Dermis blood vessel endothelial cell (primary cell): Measurements from ENCODE around the gene CEL. TPM values are rescaled to one million over a fixed set of nuclear protein-coding genes. Genes with fewer than 3 reads are reported as not detected.
"Not testable (repeated sequence)": the region's sequence is repeated elsewhere in the genome, so short reads cannot be mapped to it uniquely, and the experiment has no call there.

ENCODE experiments used
- DNase-seq: peaks from one replicate; pipeline ENCODE4 v3.0.0; 2010
- total RNA-seq: library from RNA; depleted of rRNA; stranded (reverse); fragments of >200 nt; gene quantifications from 2 replicates; pipeline ENCODE4 v1.2.3, GENCODE V29; 2014

Gene CEL
- total RNA-seq, 1 donor from 2014 or later = 0.17 TPM

DNA sequence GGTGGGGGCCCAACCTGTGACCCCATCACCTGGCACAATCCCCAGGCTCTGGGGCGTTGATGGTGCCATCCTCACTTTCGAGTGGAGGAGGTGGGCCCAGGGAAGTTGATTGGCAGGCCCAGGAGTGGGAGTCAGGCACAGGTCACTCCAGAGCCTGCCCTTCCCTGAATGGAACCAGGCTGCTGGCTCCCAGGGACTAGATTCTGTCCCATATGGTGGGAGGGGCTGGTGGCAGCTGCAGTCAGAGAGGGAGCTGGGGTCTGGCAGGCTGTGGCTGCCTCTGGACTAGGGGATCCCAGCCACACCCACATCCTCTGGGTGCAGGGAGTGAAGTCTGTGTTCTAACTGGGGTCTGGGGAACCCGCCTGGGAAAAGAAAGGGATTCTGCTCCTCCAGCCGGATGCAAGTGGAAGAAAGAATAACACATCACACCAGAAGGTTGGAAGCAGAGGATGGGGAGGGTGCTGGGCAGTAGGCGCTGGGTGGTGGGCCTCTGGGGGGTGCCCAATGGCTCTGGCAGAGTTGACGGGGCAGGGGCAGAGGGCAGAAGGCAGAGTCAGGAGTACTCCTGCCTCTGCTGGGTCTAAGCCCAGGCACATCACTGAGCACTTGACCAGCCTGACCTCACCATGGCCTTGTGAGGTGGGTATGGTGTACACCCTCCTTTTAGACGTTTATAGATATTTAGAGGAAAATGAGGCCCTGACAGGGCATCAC is 25.8 kb downstream of the CEL start:
- no peak for DNase-seq

DNA sequence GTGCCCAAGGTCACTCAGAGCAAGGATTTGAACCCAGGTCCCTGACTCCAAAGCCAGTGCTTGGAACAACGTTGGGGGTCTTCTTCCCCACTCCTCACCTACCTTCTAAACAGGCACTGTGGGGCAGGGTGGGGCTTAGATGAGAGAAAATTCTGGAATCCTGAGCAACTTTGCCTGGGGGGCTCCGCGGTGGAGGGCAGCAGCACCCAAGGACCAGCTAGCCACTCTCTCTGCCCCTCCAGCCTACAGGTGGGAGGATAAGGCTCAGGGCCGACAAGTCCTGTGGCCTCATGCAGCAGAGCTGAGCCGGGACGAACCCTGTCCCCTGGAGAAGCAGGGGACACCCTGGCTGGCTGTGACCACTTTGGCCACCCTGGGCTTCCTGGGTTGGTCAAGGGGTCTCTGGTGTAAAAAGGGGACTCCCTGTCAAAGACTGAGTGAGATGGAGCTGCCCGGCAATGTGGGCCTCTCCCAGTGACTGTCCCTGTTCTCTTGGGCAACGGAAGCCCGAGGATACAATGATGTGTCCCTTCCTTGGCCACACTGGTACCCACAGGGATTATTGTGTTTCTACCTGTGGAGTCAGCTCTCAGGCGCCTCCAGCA is 26.5 kb downstream of the CEL start:
- no peak for DNase-seq

DNA sequence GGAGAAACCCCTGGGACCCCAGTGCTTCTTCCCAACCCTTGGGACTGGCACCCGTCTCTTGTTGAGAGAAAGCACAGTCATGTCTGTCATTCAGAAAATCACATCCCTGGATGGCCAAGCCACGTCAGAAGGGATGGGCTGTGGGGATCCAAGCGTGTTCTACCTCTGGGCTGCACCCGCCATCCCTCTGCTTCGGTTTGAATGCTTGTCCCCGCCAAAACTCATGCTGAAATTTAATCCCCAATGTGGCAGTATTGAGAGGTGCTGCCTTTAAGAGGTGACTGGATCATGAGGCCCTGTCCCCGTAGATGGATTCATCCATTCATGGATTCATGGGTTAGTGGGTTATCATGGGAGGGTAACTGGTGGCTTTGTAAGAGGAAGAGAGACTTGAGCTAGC is 27.0 kb downstream of the CEL start:
- no peak for DNase-seq

DNA sequence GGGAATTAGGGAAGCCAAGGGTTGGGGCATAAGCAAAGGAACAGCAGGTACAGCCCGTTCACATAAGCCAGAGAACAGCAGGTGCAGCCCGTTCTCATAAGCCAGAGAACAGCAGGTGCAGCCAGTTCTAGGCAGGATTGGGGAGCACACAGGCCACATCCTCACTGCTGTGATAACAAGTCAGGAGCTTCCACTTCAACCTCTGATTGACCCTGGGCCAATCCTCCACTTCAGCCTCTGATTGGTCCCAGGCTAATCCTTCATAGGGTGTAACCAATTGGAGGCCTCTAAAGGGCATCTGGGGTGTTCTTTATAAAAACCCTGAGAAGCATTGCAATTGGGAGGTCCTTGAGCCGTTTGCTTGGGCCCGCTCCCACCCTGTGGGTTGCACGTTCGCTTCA is 27.5 kb downstream of the CEL start:
- DNase-seq = no peak

DNA sequence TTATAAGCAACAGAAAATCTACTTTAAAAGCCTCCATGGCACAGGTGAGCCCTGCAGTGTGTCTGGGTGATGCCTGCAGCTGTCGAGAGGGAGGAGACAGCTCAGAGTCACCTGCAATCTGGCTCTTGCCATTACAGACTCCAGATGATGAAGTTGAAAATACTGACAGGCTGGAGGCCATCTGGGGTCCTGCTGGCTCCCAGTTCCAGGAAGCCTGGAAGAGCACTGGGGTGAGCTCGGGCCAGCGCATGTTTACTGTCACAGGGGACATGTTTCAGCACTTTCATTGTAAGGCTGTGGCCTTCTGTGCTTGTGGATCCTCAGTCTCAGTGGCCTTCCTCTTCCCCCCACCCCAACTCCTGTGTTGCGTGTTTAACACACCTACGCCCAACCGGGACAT is 28.4 kb downstream of the CEL start:
- no peak for DNase-seq

DNA sequence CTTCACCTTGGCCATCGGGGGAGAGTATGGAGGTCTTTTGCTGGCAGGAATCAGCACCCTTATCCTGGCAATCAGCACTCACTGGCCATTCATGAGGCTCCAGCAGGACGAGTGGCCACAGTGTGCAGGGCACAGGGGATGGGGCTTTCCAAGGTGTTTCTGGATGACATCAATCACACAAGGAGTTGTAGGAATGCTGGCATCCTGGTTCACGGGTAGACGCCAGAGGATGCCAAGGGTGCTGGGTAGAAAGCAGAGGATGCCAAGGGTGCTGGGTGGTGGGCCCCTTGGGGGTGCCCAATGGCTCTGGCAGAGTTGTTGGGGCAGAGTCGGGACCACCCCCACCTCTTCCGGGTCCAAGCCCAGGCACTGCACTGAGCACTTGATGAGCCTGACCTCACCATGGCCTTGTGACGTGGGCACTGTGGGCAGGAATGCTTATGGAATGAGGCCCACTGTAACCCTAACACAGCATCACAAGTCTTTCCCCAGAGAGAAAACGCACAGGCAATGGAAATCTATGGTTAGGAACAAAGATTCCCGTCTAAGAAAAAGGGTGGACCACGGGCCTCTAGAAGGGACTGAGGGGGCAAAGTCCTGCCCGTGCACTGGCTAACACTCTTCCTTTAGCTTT is 29.1 kb downstream of the CEL start:
- no peak for DNase-seq

DNA sequence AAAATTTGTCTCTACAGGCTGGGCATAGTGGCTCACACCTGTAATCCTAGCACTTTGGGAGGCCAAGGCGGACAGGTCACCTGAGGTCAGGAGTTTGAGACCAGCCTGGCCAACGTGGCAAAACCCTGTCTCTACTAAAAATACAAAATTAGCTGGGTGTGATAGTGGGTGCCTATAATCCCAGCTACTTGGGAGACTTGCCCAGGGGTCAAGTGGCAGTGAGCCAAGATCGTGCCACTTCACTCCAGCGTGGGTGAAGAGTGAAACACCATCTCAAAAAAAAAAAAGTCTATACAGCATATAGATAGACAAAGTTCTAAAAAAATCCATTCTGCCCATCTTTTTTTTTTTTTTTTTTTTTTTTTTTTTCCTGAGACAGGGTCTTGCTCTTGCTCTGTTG is 32.6 kb downstream of the CEL start:
- DNase-seq = not testable (repeated sequence)

DNA sequence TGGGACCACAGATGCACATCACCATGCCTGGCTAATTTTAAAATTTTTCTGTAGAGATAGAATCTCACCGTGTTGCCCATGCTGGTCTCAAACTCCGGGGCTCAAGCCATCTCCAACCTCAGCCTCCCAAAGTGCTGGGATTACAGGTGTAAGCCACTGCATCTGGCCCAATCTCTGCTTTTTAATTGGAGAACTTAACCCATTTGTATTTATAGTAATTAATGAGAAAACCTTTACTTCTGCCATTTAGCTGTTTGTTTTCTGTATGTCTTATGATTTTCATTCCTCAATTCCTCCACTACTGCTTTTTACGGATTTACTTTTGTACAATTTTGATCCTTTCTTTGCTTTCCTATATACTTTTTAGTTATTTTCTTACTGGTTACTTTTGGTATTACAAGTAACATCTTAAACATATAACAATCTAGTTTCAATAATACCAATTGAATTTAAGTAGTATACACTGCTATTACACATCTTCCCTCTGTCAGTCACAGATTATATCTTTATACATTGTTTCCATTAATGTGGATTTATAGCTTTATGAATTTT is 33.1 kb downstream of the CEL start:
- DNase-seq = no peak

DNA sequence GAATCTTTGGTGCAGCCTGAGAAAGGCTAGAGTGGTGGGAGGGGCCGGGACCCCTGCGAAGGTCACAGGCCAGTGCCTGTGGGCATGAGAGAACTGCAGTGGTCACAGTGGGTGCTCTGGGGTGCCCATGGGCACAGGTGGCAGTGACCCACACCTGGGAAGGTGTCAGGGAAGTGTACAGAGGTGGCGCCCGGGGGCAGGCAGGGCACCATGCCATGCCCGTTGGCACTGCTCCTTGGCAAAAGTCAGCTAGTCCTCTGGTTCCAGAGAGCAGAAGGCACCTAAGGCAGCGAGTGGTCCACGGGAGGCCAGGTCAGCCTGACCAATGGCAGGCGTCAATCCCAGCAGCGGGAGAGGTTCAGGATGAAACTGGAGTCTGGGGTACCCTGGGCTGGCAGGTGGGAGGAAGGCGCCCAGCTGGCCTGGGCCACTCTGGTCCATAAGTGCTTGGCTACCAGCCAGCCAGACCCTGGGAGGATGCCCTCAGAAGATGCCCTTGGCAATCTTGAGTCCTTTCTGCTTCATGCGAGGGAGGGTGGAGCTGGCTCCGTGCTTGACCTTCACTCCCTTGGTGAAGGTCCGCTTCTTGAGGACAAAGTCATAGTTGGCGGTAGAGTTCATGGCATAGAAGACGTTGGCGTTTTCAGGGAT is 36.4 kb downstream of the CEL start:
- DNase-seq = no peak

DNA sequence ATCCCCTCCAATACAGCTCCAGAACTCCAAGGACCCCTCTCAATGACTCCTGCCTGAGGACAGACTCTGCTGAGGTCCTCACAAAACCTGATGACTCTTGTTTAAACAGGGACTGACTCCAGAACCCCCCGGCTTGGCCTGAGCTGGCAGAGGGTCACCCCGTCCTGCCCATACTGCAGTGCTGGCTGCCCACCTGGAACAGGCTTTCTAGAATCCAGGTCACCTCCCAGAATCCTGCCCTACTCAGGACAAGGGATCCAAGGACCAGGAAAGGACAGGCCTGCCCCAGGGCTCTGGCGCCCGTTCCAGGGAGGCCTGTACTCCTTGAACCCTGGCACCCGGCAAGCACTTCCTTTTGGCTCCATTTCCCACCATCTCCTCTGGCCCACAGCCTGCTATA is 37.1 kb downstream of the CEL start:
- DNase-seq = no peak

DNA sequence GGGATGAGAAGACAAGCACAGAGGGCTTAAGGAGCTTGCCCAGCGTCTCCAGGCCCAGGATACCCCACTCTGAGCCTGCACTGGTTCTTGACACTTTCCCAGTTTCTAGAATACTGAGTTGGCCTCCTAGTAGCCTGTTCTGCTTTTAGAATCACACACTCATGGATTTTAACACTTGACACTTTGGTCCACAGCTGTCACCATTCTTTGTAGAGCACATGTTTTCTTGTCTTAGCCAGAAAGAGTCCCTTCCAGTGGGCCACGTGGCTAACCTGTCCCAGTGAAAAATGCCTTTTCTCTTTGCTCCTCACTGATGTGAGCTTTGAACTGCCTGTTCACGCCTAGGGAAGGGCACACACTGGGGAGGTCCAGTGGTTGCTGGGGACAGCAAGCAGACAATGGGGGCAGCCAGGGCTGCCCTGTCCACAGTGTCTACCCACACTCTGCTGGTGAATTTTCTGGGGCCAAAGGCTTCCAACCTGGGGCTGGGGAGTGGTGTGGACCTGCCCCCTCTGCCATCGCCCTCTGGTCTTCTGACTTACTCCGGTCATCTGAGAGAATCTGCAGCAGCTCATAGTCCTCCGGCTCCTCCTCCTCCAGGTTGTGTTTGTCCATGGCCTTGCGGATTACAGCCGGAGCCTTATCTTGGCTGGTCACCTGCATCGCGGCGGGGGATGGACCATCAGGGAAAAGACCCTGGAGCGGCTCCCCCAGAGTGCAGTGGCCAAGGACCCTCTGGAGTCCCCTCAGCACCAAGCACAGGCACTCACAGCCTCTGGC is 38.1 kb downstream of the CEL start:
- DNase-seq = no peak

DNA sequence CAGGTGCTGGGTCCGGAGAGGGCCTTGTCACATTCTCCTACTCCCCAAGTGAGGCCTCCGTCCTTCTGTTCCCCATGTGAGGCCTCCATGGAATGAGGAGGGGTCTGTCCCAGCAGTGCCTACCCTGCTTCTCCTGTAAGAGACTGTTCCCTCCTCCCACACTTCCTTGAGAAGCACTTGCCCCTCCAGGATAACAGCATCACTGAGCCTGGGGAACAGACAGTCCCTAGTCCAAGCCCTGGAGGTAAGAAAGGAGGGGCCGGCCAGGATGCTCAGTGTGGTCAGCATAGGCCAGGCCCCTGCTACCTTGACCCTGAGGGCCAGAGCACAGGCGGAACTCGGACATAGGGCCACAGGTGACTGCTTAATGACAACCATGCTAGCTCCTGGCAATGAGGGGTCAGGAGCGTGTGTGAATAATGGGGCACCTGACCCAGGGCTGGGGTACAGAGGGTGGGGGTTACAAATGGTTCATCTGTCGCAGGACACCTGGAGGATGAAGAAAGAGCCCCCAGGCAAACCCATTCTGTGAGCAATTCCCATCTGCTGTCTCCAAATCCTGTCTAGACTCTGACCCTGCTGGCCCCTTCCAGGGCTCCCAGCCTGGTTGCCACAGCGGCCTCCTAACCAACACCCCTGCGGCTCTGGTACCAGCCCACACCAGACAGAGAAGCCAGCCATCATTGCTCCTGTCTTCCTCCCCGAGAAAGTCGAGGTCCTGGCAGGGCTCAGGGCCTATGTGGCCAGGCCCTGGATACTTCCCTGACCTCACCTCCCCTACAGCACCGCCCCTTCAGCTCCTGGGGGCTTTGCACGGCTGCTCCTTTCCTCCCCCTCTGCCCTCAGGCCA is 39.0 kb downstream of the CEL start:
- DNase-seq = no peak

DNA sequence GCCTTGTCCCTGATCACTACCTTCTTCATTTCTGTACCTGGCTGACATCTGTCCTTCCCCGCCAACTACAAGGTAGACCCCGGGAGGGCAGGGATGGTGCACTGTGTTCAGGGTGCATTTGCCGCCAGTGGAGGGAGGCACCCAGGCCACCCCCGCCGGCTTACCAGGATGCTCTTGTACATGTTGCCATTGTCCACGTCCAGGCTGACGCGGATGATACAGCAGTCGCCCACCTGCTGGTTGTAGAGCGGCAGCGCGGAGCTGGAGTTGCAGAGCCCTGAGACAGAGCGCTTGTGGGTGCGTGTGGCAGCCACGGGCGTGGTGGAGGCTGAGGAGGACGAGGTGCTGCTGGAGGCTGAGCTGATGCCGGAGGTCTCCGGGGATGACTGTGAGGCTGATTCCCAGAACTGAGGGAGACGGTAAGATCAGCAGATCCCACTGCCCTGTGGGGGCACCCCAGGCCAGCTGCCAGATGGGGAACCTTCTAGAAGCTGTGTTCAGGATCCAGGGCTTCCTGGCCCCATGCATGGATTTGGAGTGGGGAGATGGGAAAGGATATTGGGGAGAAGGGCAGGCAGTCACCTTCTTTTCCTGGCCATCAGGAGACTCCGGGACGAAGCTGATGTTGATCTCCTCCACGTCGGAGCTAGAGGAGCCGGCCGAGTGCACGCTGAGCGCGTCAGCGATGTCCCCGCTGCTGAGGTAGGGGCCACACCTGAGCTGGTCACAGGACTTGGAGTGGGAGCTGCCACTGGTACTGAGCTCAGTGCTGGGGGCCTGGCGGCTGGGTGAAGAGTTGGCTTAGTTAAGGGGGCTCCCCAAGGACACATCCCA is 39.8 kb downstream of the CEL start:
- no peak for DNase-seq

DNA sequence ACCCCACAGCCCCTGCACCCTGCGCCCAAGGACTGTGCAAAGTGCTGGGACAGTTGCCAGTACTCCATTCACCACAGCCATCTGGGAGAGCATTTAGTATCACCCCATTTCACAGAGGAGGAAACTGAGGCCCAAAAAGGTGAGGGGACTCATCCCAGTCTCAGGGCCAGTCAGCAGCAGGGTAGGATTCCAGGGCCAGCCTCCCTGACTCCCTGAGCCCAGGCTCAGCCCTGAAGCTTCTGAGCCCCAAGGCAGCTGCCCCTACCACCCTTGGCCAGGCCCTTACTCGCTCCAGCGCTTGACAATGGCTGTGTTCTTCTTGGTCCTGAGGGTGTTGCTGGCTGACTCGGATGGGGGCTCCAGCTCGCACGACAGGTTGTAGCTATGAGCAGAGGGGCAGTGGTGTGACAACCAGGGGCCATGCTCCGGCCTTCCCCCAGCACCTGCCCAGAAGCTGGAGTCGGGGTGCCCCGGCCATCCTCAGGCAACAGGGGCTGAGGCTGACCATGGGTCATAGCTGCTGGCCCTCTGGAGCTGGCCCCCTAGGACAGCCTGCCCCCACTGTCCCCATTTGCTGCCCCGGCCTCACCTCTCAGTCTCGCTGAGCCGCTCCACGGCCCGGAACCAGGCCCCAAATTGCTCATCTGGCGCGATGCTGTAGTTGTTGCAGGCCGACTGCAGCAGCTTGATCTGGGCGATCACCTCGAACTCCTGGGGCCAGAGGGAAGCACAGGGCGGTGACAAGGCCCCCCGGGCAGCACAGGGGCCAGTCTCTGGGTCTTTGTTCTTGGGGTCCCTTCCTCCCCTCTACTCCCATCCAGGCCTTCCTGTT is 40.6 kb downstream of the CEL start:
- DNase-seq = no peak

DNA sequence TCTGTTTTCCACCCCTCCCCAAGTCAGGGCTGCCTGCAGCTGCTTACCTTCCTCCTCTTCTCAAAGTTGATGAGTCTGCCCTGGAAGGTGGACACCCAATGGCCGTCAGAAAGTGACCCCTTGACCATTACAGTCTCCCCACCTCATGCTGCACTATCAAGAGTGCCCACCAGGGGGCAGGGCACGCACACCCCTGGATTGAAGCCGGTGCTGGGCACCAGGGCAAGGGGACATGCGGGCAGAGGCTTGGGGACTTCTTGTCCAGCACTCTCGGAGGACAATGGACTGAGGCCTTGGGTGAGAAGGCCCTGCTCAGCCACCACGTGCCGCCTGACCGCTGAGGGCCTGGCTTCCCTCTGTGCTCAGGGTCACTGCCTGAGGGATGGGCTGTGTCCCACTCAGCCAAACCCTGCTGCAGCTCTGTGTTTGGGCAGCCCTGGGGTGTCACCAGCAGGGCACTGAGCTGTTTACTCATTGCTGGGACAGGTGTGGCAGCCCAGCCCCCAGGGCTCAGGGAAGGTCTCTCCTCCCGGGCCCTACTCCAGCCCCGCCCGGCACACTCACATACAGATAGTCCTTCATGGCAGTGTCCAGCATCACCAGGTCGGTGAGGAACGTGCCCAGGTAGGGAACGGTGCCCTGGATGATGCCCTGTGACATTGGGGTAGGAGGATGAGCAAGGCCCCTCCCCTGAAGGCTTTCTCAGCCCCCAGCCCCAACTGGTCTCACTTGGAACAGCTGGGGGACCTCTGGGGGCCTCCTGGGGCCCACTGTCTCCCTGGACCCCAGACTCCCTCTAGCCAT is 41.6 kb downstream of the CEL start:
- DNase-seq = peak; percentile 72

DNA sequence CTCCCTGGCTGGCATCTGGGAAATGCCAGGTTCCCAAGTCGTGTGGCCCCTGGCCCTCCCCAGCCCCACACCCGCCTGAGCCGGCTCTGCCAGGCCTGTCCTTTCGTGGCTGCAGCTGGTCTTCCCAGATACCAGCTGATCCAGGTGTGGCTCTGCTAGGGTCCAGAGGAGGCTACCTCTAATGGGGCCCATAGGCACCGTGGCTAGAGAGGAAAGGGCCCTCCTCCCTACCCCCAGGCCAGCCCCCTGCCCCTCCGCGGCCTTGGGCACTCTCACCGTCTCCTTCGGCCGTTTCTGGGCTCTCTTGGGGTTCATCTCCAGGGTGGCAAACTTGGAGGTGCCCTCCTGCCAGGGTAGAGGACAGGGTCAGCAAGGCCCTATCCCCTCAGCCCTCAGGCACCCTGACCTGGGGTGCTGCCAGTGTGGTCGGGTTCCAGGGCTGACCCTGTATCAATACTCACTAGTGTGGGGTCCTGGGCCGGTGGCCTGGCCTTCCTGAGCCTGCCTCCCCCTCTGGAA is 42.3 kb downstream of the CEL start:
- DNase-seq = no peak

DNA sequence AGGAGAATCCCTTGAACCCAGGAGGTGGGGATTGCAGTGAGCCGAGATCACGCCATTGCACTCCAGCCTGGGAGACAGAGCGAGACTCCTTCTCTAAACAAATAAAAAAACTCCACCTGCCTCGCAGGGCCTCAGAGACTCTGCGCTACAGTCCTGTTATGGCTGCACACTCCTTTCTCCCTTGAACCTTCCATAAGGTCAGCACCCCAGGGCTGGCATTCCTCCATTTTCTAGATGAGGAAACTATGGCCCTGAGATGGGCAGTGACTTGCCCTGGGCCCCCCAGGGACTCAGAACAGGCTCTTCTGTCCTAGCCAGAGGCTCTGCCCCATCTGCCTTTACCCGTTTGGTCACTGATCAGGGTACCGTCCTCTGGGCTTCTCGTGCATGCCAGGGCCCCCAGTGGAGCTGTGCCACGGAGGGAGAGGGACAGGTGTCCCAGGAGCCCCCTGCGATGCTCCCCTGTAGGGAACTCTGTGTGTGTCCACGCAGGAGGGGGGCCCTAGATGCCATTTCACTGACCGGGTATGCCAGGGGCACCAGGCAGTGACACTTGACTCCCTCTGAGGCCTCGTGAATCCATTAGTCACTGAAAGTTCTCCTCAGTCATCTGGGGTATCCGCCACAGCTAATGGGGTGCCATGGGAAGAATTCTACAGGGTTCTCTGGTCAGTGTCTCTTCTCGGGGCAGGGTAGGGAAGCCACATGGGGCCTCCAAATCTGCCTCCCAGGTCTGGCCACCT is 43.1 kb downstream of the CEL start:
- no peak for DNase-seq

DNA sequence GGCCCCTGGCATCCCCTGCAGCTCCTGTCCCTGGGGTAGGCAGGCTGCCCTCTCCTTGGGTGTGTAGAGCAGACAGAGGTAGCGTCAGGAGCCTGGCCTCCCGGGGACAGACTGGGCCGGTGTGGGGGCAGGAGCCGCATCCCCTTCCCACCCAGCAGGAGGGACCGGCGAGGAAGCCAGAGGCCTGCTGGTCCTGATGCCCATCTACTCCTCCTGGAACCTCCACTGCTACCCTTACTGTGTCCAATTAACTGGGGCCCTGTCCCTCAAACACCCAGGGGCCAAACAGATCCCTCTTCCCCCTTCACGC is 43.6 kb downstream of the CEL start:
- no peak for DNase-seq
